SK-N-SH (cell line): ENCODE measurements around the gene CDK3. TPM values are rescaled to one million over a fixed set of nuclear protein-coding genes. Genes with fewer than 3 reads are reported as not detected.

ENCODE experiments used
- CTCF ChIA-PET: fragments of 300-600, 350-600 bp; formaldehyde crosslinking; extraction: SDS; loops from one replicate; lab custom pipeline; 2021; lab: Yijun Ruan, JAX
- POLR2A ChIA-PET: fragments of 350-600 bp; sonication (Branson Sonifier 250); formaldehyde crosslinking; extraction: SDS; loops from one replicate; lab custom pipeline; 2020; ENCODE audit warnings: antibody characterized with exemption, inconsistent platforms; lab: Yijun Ruan, JAX
- DNase-seq: peaks from one replicate; pipeline ENCODE4 v3.0.0; 2012
- H2AFZ ChIP-seq: fragments of 200-600 bp; sonication (generic); 2 replicates; pipeline ENCODE4 v1.8.1; 2016; ENCODE audit warnings: antibody characterized with exemption, mild to moderate bottlenecking, low read depth
- H3F3A ChIP-seq: fragments of 200-600 bp; sonication (generic); replicated peaks from 2 replicates; pipeline ENCODE3; 2016; ENCODE audit warnings: antibody characterized with exemption, mild to moderate bottlenecking; ENCODE audit not compliant: insufficient read depth
- H3K27ac ChIP-seq, 2 experiments: fragments of 200-500 bp in 1 of 2; fragments of 200-600 bp in 1 of 2; sonication (Bioruptor generic) in 1 of 2; sonication (generic), shearing (Covaris generic) in 1 of 2; 2 replicates each; pipeline versions ENCODE4 v1.5.1 to v1.6.1; 2014 to 2016; ENCODE audit warnings: low read depth in 2 of 2, inconsistent platforms in 1 of 2, low read length in 1 of 2, mild to moderate bottlenecking in 1 of 2, mixed read lengths in 1 of 2
- H3K27me3 ChIP-seq: fragments of 200-600 bp; sonication (generic), shearing (Covaris generic); 2 replicates; pipeline ENCODE4 v1.6.1; 2016; ENCODE audit warnings: mixed run types; ENCODE audit not compliant: insufficient read depth
- H3K36me3 ChIP-seq, 2 experiments: fragments of 200-500 bp in 1 of 2; fragments of 200-600 bp in 1 of 2; sonication (Bioruptor generic) in 1 of 2; sonication (generic) in 1 of 2; replicated peaks in 1 of 2; 2 replicates each; pipeline versions ENCODE3 to v1.5.1; 2014 to 2016; ENCODE audit warnings: low read length in 1 of 2, mild to moderate bottlenecking in 1 of 2; ENCODE audit not compliant: insufficient read depth in 2 of 2, control insufficient read depth in 1 of 2
- H3K4me1 ChIP-seq, 2 experiments: fragments of 200-500 bp in 1 of 2; fragments of 200-600 bp in 1 of 2; sonication (Bioruptor generic) in 1 of 2; sonication (generic), shearing (Covaris generic) in 1 of 2; 2 replicates each; pipeline versions ENCODE4 v1.5.1 to v1.6.1; 2014 to 2016; ENCODE audit warnings: low read depth in 1 of 2, low read length in 1 of 2, mixed run types in 1 of 2; ENCODE audit not compliant: insufficient read depth in 2 of 2, control insufficient read depth in 1 of 2
- H3K4me2 ChIP-seq: fragments of 200-600 bp; sonication (generic), shearing (Covaris generic); 2 replicates; pipeline ENCODE4 v1.6.1; 2017; ENCODE audit warnings: mixed run types
- H3K4me3 ChIP-seq, 2 experiments: fragments of 200-500 bp in 1 of 2; fragments of 200-600 bp in 1 of 2; sonication (Bioruptor generic) in 1 of 2; sonication (generic), shearing (Covaris generic) in 1 of 2; 2 replicates each; pipeline versions ENCODE4 v1.5.1 to v1.8.1; 2014 to 2016; ENCODE audit warnings: low read depth in 2 of 2, inconsistent platforms in 1 of 2, low read length in 1 of 2, mild to moderate bottlenecking in 1 of 2, mixed read lengths in 1 of 2, moderate library complexity in 1 of 2
- H3K79me2 ChIP-seq: fragments of 200-600 bp; sonication (generic); 2 replicates; pipeline ENCODE4 v1.8.1; 2017; ENCODE audit warnings: mild to moderate bottlenecking; ENCODE audit not compliant: insufficient read depth
- H3K9ac ChIP-seq: fragments of 200-600 bp; sonication (generic); 2 replicates; pipeline ENCODE4 v1.6.1; 2017; ENCODE audit warnings: mixed run types
- H3K9me2 ChIP-seq: fragments of 200-600 bp; sonication (generic); 2 replicates; pipeline ENCODE4 v1.6.1; 2017; ENCODE audit warnings: mixed run types
- H3K9me3 ChIP-seq: fragments of 200-600 bp; sonication (generic); 2 replicates; pipeline ENCODE4 v1.6.1; 2017; ENCODE audit warnings: mixed run types, mild to moderate bottlenecking, moderate library complexity
- H4K20me1 ChIP-seq: fragments of 200-600 bp; sonication (generic); 2 replicates; pipeline ENCODE4 v1.6.1; 2017; ENCODE audit warnings: mild to moderate bottlenecking, mixed run types; ENCODE audit not compliant: insufficient read depth
- EZH2phosphoT487 ChIP-seq: fragments of 200-600 bp; sonication (generic); IDR thresholded peaks from 2 replicates; pipeline ENCODE4 v1.6.1; 2017; ENCODE audit warnings: low read depth, mixed run types, mild to moderate bottlenecking, antibody characterized with exemption, moderate library complexity, borderline replicate concordance
- FOSL2 ChIP-seq: IDR thresholded peaks from 2 replicates; pipeline ENCODE4 v1.4.0; 2012; ENCODE audit warnings: low read depth, mild to moderate bottlenecking, moderate library complexity, borderline replicate concordance
- GABPA ChIP-seq: IDR thresholded peaks from 2 replicates; pipeline ENCODE4 v1.4.0; 2012; ENCODE audit warnings: low read depth, mild to moderate bottlenecking
- JUND ChIP-seq: IDR thresholded peaks from 2 replicates; pipeline ENCODE4 v1.4.0; 2012
- NFIC ChIP-seq: IDR thresholded peaks from 2 replicates; pipeline ENCODE4 v1.4.0; 2012; ENCODE audit warnings: borderline replicate concordance
- PBX3 ChIP-seq: IDR thresholded peaks from 2 replicates; pipeline ENCODE4; 2012
- REST ChIP-seq: IDR thresholded peaks from 2 replicates; pipeline ENCODE4 v1.6.1; 2012; ENCODE audit warnings: mild to moderate bottlenecking, low read depth, low read length, moderate library complexity
- SIN3A ChIP-seq: IDR thresholded peaks from 2 replicates; pipeline ENCODE4 v1.6.1; 2012; ENCODE audit warnings: low read depth, mild to moderate bottlenecking, low read length, moderate library complexity, borderline replicate concordance
- TCF12 ChIP-seq: IDR thresholded peaks from 2 replicates; pipeline ENCODE4 v1.4.0; 2012
- TEAD4 ChIP-seq: IDR thresholded peaks from 2 replicates; pipeline ENCODE4 v1.4.0; 2012; ENCODE audit warnings: mild to moderate bottlenecking, borderline replicate concordance; ENCODE audit not compliant: insufficient read depth
- ZBTB33 ChIP-seq: IDR thresholded peaks from 2 replicates; pipeline ENCODE4 v1.4.0; 2012; ENCODE audit warnings: low read depth, borderline replicate concordance
- WGBS: methylation state at CpG from one replicate; pipeline ENCODE4 v1.1.6; 2017; ENCODE audit warnings: low lambda C conversion rate; 5-methylcytosine and 5-hydroxymethylcytosine counted together
- polyA plus RNA-seq, 3 experiments: library from polyadenylated mRNA; depleted of rRNA; stranded (reverse); fragments of >200 nt; gene quantifications; 2 replicates each; pipeline ENCODE4 v1.2.3, GENCODE V29; 2012

Gene CDK3
- polyA plus RNA-seq, 1 of the 3 experiments (the other 2 are of a cell fraction), result 14.6 TPM

GRCh38 chr17:76048711-76049110 is 48.1 kb downstream of the CDK3 start:
- Histone ChIP-seq H3K36me3 (peaks cover 74 to 85% of the 10 kb centered on the region in 2 experiments), H3K9ac (no peak overlapping the region), H3K4me3 (no peak overlapping the region), H4K20me1 (no peaks in the 10 kb centered on the region), H3K79me2 (peaks cover 17% of the 10 kb centered on the region; the same call in 1 of the 2 replicates), H3K27me3 (no peaks in the 10 kb centered on the region), H3K4me2 (no peak overlapping the region), H3K4me1 (no peaks in the 10 kb centered on the region), H3F3A (peaks cover 13% of the 10 kb centered on the region), H3K9me2 (no peaks in the 10 kb centered on the region), H2AFZ (no peak overlapping the region), H3K9me3 (no peaks in the 10 kb centered on the region), H3K27ac (peak overlapping the region in 1 of 2 experiments; percentile 42; a peak in 2 of 4 replicates)
- CTCF ChIA-PET, result interaction anchor here (0.9 to 1.6 kb wide), 2 partner anchors 34 to 43 kb away, joined by 4 to 7 read pairs; no protein-coding TSS in a partner anchor
- no peak for DNase-seq
- TF ChIP-seq REST (no peak), TEAD4 (peak; percentile 48; the same call in 1 of the 2 replicates), TCF12 (peak; percentile 47; the same call in 1 of the 2 replicates), GABPA (no peak), FOSL2 (peak; percentile 14; the same call in 1 of the 2 replicates), SIN3A (no peak), PBX3 (peak; percentile 59), ZBTB33 (0 out of 2 replicates have a peak, but pooled peaks have one; percentile 23)
- POLR2A ChIA-PET, result no interaction called here
- WGBS, result 62% methylated on average over 9 of the region's 9 CpGs

GRCh38 chr17:76049239-76049638 is 48.6 kb downstream of the CDK3 start:
- POLR2A ChIA-PET, result no interaction called here
- no peak for DNase-seq
- Histone ChIP-seq H3K36me3 (peaks cover 73 to 83% of the 10 kb centered on the region in 2 experiments), H3F3A (peaks cover 13% of the 10 kb centered on the region), H4K20me1 (no peaks in the 10 kb centered on the region), H3K9me2 (no peaks in the 10 kb centered on the region), H3K4me1 (no peaks in the 10 kb centered on the region), H3K79me2 (peaks cover 22% of the 10 kb centered on the region; the same call in 1 of the 2 replicates), H3K9ac (no peak overlapping the region), H3K4me3 (no peak overlapping the region), H3K27ac (peak overlapping the region in 1 of 2 experiments; percentile 42; a peak in 2 of 4 replicates), H2AFZ (no peak overlapping the region), H3K27me3 (no peaks in the 10 kb centered on the region), H3K4me2 (no peak overlapping the region), H3K9me3 (no peaks in the 10 kb centered on the region)
- TF ChIP-seq EZH2phosphoT487 (no peak), NFIC (no peak), JUND (no peak), GABPA (no peak)
- WGBS, result 86% methylated on average over 3 of the region's 3 CpGs
- CTCF ChIA-PET, result interaction anchor here (0.9 to 1.6 kb wide), 3 partner anchors 35 to 204 kb away, joined by 3 to 7 read pairs (median 4); no protein-coding TSS in a partner anchor
